ENCODE measurements around the gene TNIP2. TPM values are rescaled to one million over a fixed set of nuclear protein-coding genes. Genes with fewer than 3 reads are reported as not detected.
A peak's percentile ranks its signal among the peaks of the same experiment; 100 is the strongest.

TNIP2 gene, protein sequence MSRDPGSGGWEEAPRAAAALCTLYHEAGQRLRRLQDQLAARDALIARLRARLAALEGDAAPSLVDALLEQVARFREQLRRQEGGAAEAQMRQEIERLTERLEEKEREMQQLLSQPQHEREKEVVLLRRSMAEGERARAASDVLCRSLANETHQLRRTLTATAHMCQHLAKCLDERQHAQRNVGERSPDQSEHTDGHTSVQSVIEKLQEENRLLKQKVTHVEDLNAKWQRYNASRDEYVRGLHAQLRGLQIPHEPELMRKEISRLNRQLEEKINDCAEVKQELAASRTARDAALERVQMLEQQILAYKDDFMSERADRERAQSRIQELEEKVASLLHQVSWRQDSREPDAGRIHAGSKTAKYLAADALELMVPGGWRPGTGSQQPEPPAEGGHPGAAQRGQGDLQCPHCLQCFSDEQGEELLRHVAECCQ
- 10 to 100 TPM; 28.6 to 32.0 (median 30.9) TPM for total RNA-seq (2021; fragmentation: NEBNext Ultra II Directional; extraction: Animal tissue kit (Norgen Biotek cat#: 25700))
- long read RNA-seq, transcript TNIP2-203 (5 exons, 1,653 nt): minor isoform, 7 of 71 reads
- long read RNA-seq, transcript TNIP2-201 (6 exons, 1,974 nt): major isoform, 49 of 71 reads
- long read RNA-seq, partial matches to known transcripts: 4 of 71 reads
- long read RNA-seq, other reads (novel, unspliced or antisense): 7 of 71 reads

DNA sequence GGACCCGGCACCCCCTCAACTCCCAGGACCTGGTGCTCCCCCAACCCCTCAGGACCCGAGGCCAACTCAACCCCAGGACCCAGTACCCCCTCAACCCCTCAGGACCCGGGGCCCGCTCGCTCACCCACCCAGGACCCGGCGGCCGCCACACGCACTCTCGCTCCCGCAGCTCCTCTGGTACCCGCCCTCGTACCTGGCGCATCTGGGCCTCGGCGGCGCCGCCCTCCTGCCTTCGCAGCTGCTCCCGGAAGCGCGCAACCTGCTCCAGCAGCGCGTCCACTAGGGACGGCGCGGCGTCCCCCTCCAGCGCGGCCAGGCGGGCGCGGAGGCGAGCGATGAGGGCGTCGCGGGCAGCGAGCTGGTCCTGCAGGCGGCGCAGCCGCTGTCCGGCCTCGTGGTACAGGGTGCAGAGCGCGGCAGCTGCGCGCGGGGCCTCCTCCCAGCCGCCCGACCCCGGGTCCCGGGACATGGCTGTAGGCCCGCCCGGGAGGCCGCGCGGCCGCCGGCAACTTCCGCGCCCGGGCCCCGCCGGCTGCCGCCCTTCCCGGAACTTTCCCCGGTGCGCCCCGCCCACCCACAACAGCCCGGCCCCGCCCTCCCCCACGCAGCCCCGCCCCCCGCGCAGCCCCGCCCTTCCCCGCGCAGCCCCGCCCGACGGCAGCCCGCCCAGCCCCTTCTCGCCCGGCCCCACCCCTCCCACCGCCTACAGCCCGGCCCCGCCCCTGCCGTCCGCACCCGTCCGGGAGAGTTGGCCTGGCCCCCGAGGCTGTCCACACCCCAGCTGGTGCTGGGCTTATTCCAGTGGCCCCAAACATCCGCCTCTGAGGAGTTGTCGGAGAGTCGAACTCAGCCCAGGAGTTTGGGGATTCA, at the start of gene TNIP2:
Gene TNIP2 (minus strand): TSS at position 516 of the 870 bp plus-strand sequence. CDS start 47 bp downstream, at position 469.
- Mint-ChIP-seq H3K27ac (peak within 1 kb of the TSS; percentile 40; the same call in 1 of the 2 replicates), H3K4me1 (ENCODE audit: low read depth) (peaks cover 16% of the 10 kb centered on the region), H3K27me3 (ENCODE audit: insufficient read depth) (no peaks in the 10 kb centered on the region; the same call in 1 of the 2 replicates), H3K4me3 (peak within 1 kb of the TSS; percentile 81), H3K36me3 (ENCODE audit: low read depth) (no peaks in the 10 kb centered on the region), H3K9me3 (no peaks in the 10 kb centered on the region)
- TF ChIP-seq, protein P1, sequence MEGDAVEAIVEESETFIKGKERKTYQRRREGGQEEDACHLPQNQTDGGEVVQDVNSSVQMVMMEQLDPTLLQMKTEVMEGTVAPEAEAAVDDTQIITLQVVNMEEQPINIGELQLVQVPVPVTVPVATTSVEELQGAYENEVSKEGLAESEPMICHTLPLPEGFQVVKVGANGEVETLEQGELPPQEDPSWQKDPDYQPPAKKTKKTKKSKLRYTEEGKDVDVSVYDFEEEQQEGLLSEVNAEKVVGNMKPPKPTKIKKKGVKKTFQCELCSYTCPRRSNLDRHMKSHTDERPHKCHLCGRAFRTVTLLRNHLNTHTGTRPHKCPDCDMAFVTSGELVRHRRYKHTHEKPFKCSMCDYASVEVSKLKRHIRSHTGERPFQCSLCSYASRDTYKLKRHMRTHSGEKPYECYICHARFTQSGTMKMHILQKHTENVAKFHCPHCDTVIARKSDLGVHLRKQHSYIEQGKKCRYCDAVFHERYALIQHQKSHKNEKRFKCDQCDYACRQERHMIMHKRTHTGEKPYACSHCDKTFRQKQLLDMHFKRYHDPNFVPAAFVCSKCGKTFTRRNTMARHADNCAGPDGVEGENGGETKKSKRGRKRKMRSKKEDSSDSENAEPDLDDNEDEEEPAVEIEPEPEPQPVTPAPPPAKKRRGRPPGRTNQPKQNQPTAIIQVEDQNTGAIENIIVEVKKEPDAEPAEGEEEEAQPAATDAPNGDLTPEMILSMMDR (IDR thresholded peaks at IDR 0.05): peak; percentile 67
- DNase-seq: peak; percentile 64

DNA sequence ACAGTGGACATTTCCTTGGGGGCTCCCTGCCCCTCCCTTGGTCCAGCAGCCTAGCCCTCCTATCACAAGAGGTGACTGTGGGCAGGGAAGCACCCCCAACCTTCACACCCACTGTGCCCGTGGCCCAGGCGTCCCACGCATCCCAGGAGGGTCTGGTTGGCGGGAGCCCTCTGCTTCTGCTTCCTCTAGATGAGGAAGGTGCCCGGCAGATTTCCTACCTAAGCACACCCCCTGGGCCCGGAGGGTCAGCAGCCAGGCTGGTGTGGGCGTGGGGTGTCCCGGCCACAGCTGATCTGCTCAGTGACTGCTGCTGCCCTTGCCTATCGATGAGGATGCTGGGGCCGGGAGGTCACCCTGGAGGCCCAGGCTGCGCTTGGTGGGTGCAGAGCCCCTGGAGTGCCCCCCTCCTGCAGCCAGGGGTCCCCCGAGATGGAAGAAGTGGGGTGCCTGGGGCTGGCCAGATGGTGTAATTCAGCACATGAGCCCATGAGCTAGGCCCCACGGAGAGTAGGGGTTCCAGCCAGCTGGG, 48.9 kb upstream of the TNIP2 start:
- Mint-ChIP-seq H3K4me3 (no peak overlapping the region), H3K27ac (no peak overlapping the region), H3K4me1 (ENCODE audit: low read depth) (peaks cover 15% of the 10 kb centered on the region), H3K36me3 (ENCODE audit: low read depth) (no peaks in the 10 kb centered on the region), H3K27me3 (ENCODE audit: insufficient read depth) (no peaks in the 10 kb centered on the region), H3K9me3 (no peaks in the 10 kb centered on the region)
- DNase-seq: no peak
- TF ChIP-seq, protein P1 (IDR thresholded peaks at IDR 0.05): no peak

DNA sequence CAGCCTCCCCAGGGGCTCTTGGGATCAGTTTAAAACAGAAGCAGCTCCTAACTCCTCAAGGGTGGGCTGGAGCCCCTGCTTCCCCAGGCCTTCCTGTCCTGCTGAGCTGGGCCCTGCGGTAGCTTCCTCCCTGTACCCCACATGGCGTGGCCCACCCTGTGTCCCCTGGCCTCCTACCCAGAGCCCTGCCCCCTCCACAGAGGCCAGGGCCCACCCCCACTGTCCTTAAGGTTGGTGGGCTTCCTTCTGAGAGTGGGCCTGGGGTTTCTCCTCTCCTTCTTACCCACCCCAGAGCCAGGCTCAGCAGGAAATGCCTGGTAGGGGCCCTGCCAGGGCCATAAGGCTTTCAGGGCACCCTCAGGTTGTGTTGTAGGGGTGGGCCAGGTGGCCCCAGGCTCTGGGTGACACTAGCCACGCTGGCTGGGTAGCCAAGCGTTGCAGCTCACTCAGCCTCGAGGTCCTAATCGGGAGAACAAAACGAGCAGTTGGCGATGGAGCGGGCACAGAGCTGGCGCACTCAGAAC, 48.4 kb upstream of the TNIP2 start:
- H3K9me3 Mint-ChIP-seq: no peaks in the 10 kb centered on the region
- no peak for DNase-seq

DNA sequence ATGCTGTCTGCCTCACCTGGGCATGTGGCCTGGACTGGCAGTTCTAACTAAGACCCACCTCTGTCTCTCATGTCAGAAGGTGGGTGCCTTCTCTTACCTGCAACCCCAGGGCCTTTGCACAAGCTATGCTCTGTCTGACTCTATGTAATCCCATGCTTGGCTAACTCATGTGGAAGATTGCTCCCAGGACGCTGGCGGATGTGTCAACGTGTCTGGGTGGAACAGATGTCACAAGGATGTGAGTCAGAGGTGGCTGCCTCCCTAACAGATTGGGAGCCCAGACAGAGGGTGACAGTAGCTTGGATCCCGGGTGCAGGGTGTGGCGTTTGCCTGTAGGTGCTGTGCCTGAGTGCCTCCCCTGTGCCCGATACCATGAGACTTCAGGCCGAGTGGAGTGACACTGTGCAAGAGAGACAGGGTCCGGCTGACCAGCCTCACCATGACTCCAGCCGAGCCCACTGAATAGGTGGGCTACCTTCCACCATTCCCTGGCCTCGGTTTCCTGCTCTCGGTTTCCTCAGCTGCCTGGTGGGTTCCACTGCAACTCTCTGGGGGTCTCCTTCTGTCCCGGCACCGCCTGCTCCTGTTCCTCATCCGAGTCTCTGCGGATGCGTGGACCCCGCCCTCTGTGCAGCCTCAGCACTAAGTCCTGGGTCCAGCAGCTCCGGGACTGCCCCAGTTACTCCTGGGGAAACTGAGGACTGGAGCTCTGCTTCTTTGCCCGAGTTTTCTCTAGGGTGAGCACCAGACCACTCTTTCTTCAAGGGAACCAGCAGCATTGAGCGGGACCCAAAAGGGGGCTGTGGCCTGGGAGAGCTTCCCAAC, 47.7 kb upstream of the TNIP2 start:
- H3K9me3 Mint-ChIP-seq: no peaks in the 10 kb centered on the region
- H3K36me3 Mint-ChIP-seq (ENCODE audit: low read depth): no peaks in the 10 kb centered on the region
- TF ChIP-seq, protein P1 (IDR thresholded peaks at IDR 0.05): no peak
- no peak overlapping the region for H3K27ac Mint-ChIP-seq
- H3K4me1 Mint-ChIP-seq (ENCODE audit: low read depth): peaks cover 15% of the 10 kb centered on the region
- DNase-seq: no peak
- no peaks in the 10 kb centered on the region for H3K27me3 Mint-ChIP-seq (ENCODE audit: insufficient read depth)
- H3K4me3 Mint-ChIP-seq: no peak overlapping the region

More for the DNA sequence above, 48.4 kb upstream of the TNIP2 start:
- H3K4me3 Mint-ChIP-seq: no peak overlapping the region
- H3K4me1 Mint-ChIP-seq (ENCODE audit: low read depth): peaks cover 15% of the 10 kb centered on the region
- no peaks in the 10 kb centered on the region for H3K27me3 Mint-ChIP-seq (ENCODE audit: insufficient read depth)
- TF ChIP-seq, protein P1 (IDR thresholded peaks at IDR 0.05): no peak
- H3K36me3 Mint-ChIP-seq (ENCODE audit: low read depth): no peaks in the 10 kb centered on the region
- H3K27ac Mint-ChIP-seq: no peak overlapping the region
